Measurements from ENCODE around the gene ABCB8.

The ABCB8 gene

GRCh38 chr7:151062111-151062398 is 33.8 kb downstream of the ABCB8 start:
- DNase-seq (ENCODE audit: low read depth, low spot score), result no peak
- no peak overlapping the region for H3K4me3 ChIP-seq (ENCODE audit: low read length)

- no peak overlapping the region for H3K4me3 ChIP-seq (ENCODE audit: low read length)
- no peak for DNase-seq (ENCODE audit: low read depth, low spot score)
These were observed 34.4 kb downstream of the ABCB8 start for GRCh38 chr7:151062399-151063211.

DNA sequence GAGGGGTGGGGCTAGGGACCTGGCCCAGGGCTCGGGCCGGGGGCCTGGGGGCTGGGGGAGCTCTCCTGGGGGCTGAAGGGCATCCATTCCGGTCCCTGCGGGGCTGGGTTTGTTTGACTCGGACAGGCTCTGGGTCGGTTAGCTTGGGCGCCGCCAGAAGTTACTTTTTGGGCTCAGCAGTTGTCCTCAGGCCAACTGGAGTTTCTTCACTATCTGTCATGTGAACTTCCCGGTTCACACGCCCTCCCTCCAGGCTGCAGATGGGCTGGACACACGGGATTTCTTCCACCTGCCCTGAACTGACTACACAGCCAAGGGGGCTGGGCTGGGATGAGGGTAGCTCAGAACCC is 34.9 kb downstream of the ABCB8 start:
- DNase-seq (ENCODE audit: low read depth, low spot score), result no peak
- no peak overlapping the region for H3K4me3 ChIP-seq (ENCODE audit: low read length)

GRCh38 chr7:151064454-151064853 is 36.2 kb downstream of the ABCB8 start:
- H3K4me3 ChIP-seq (ENCODE audit: low read length), result no peak overlapping the region
- DNase-seq (ENCODE audit: low read depth, low spot score), result no peak

GRCh38 chr7:151064993-151065392 is 36.7 kb downstream of the ABCB8 start:
- DNase-seq (ENCODE audit: low read depth, low spot score), result no peak

GRCh38 chr7:151065516-151065915 is 37.3 kb downstream of the ABCB8 start:
- H3K4me3 ChIP-seq (ENCODE audit: low read length), result no peak overlapping the region
- no peak for DNase-seq (ENCODE audit: low read depth, low spot score)

More at GRCh38 chr7:151064993-151065392, 36.7 kb downstream of the ABCB8 start:
- H3K4me3 ChIP-seq (ENCODE audit: low read length), result no peak overlapping the region

DNA sequence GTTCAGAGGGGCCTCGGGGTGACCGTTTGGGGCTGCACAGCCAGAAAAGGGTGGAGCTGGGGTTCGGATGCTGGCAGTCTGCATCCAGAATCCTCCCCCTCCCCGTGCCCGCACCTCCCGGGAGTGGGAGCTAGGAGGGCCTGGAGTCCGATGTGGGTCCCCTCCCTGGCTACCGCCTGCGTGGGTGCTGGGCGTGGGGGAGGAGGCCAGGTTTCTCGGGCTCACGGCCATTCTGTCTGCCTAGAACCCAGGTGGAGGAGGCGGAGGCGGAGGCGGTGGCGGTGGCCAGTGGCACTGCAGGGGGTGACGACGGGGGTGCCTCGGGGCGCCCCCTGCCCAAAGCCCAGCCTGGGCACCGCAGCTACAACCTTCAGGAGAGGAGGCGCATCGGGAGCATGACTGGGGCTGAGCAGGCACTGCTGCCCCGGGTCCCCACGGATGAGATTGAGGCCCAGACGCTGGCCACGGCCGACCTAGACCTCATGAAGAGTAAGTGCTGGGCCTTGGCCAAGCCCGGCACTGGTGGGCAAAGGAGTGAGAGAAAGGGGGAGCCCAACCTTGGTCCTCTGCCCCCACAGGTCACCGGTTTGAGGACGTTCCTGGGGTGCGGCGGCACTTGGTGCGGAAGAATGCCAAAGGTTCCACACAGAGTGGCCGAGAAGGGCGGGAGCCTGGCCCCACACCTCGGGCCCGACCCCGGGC is 38.2 kb downstream of the ABCB8 start:
- no peak for DNase-seq (ENCODE audit: low read depth, low spot score)
- no peak overlapping the region for H3K4me3 ChIP-seq (ENCODE audit: low read length)

DNA sequence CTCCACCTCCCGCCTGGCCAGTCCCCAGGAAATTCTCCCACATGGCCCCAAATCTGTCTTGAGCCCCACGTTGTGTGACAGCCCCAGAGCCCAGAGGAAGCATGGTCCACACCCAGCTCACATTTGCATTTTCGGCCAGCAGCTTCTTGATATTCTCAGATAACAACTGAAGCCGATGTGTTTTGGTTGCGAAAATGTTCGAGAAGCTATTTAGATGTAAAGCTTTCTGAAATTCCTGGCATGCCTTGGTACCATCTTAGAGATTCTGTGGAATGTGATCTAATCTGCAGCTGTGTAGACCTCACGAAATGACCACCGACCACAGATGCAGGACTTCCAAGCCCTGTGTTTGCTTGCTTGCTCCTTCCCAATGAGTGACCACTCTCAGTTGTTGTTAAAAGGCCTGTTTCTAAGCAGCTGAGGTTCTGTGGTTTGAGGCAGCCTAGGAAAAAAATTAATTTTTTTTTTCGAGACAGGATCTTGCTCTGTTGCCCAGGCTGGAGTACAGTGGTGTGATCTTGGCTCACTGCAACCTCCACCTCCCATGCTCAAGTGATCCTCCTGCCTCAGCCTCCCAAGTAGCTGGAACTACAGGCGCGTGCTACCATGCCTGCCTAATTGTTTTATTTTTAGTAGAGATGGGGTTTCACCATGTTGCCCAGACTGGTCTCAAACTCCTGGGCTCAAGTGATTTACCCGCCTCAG is 40.0 kb downstream of the ABCB8 start:
- no peak overlapping the region for H3K4me3 ChIP-seq (ENCODE audit: low read length)
- no peak for DNase-seq (ENCODE audit: low read depth, low spot score)

- H3K4me3 ChIP-seq (ENCODE audit: low read length), result no peak overlapping the region
These were observed 41.8 kb downstream of the ABCB8 start for GRCh38 chr7:151069841-151070573.

DNA sequence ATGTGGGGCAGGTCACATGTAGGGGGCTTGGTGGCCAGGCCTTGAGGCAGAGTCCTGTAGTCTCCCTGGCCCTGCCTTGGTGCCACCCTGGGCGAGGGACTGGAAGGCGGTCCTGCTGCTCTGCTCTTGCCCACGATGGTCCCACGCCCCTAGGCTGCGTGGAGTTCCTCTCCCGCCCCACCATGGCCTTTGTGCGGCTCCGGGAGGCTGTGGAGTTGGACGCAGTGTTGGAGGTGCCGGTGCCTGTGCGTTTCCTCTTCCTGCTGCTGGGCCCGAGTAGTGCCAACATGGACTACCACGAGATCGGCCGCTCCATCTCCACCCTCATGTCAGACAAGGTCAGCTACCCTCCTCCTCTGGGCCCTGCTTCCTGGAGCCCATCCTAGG is 42.3 kb downstream of the ABCB8 start:
- no peak for DNase-seq (ENCODE audit: low read depth, low spot score)
- no peak overlapping the region for H3K4me3 ChIP-seq (ENCODE audit: low read length)

More at GRCh38 chr7:151069841-151070573, 41.8 kb downstream of the ABCB8 start:
- no peak for DNase-seq (ENCODE audit: low read depth, low spot score)

GRCh38 chr7:151071032-151071866 is 43.0 kb downstream of the ABCB8 start:
- no peak overlapping the region for H3K4me3 ChIP-seq (ENCODE audit: low read length)
- no peak for DNase-seq (ENCODE audit: low read depth, low spot score)

DNA sequence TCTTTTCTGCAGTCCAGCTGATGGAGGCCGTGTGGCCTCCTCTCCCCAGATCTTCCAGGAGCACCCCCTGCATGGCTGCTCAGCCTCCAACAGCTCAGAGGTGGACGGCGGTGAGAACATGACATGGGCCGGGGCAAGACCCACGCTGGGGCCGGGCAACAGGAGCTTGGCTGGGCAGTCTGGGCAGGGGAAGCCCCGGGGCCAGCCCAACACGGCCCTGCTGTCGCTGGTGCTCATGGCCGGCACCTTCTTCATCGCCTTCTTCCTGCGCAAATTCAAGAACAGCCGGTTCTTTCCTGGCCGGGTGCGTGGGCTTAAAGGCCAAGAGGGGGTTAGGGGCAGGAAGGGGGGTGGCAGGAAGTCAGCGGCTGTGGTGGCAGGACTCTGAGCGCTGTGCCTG is 45.7 kb downstream of the ABCB8 start:
- DNase-seq (ENCODE audit: low read depth, low spot score), result no peak
- no peak overlapping the region for H3K4me3 ChIP-seq (ENCODE audit: low read length)

DNA sequence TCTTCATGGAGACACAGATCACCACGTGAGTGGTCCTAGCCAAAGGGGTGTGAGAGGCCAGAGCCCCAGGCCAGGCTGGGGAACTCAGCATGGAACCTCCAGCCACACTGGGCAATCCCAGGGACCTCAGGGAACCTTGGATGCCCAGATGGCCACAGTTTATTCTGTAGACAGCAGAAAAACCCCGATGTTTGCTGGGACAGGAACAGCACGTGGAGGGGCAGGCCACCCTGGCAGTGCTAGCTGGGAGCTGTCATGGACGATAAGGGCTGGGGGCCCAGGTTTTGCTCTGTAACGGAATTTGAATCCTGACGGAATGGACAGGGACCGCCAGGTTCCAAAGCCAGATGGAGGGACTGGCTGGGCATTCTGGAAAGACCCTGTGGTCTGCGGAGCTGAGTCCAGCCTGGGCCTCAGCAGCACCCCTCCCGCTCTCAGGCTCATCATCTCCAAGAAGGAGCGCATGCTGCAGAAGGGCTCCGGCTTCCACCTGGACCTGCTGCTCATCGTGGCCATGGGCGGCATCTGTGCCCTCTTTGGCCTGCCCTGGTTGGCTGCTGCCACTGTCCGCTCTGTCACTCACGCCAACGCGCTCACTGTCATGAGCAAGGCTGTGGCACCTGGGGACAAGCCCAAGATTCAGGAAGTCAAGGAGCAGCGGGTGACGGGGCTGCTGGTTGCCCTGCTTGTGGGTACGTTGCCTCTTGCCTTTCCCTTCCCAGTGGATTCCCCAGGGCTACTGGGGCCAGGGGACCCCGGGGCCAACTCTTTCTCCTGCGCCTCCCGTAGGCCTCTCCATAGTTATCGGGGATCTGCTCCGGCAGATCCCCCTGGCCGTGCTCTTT is 46.8 kb downstream of the ABCB8 start:
- no peak for DNase-seq (ENCODE audit: low read depth, low spot score)
- H3K4me3 ChIP-seq (ENCODE audit: low read length), result no peak overlapping the region

GRCh38 chr7:151075662-151075971 is 47.4 kb downstream of the ABCB8 start:
- H3K4me3 ChIP-seq (ENCODE audit: low read length), result no peak overlapping the region
- no peak for DNase-seq (ENCODE audit: low read depth, low spot score)

DNA sequence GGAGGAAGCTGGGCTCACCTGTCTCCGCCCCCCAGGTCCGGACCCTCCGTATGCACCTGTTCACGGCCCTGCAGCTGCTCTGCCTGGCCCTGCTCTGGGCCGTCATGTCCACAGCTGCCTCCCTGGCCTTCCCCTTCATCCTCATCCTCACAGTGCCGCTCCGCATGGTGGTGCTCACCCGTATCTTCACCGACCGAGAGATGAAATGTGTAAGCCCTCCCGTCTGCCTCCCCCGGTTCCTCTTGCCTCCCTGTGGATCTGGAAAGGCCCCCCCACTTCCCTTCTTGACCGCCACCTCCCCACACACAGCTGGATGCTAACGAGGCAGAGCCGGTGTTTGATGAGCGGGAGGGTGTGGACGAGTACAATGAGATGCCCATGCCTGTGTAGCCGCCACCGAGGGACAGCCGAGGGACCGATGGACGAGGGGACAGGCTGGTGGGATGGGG is 47.8 kb downstream of the ABCB8 start:
- DNase-seq (ENCODE audit: low read depth, low spot score), result no peak
- no peak overlapping the region for H3K4me3 ChIP-seq (ENCODE audit: low read length)

DNA sequence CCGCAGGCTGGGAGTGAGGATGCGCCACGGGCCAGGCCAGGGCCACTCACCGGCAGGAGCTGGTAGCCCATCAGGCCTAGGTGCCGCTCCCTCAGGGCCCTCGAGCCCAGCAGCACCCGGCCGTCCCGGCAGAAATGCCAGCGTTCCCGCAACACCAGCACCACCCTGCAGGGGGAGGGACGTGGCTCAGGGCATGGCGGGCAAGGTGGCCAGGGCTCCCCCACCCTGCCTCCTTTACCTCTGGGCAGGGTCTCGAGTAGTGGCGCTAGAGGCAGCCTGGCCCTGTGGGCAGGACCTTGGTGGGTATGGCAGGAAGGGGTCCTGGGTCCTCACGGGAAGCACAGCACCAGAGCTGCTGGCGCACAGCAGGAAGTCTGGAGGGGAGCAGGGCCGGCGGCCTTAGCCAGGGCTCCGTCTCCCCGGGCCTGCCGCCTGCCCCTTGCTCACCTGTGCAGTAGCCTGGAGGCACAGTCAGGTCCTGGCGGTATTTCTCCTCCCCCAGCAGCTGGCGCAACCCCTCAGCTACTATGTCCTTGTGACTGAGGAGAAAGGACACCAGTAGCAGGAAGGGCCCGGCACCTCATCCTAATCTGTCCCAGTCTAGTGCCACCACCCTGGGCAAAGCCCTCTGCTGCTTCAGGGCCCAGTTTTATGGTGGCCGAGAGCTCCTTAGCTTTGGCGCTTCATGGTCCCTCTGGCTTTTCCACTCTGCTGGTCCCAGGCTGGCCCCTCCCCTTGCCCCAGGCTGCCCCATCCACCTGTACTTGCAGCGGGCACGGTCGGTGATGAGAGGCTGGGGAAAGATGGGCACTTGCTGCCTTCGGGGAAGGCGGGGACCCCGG is 48.8 kb downstream of the ABCB8 start:
- no peak overlapping the region for H3K4me3 ChIP-seq (ENCODE audit: low read length)
- no peak for DNase-seq (ENCODE audit: low read depth, low spot score)

DNA sequence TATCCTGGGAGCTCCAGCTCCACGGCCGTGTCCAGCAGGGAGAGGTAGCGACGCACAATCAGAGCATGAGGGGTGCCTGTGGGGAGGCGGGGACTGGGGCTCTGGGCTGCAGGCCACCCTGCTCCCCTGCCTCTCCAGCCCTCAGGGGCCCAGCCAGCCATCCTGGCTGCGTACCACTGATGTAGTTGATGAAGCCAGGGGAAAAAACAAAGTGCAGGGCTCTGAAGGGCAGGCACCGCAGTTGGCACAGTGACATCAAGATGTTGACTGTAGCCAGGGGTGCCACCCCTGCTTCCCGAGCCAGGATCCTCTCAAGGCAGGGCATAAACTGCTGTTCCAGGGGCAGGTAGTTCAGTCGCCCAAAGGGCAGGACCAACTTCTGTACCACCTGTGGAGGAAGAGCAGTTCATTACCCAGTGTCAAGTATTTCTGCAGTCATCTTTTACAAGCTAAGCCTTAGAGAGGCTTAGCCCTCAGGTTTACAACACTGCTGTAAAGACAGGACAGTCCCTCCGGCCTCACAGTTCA is 49.5 kb downstream of the ABCB8 start:
- H3K4me3 ChIP-seq (ENCODE audit: low read length), result no peak overlapping the region
- DNase-seq (ENCODE audit: low read depth, low spot score), result no peak

All from Jurkat, Clone E6-1 (cell line).